HEK293 (cell line): ENCODE results near the gene PERM1.

Experiments
- CTCF ChIA-PET: fragments of 350-600 bp; formaldehyde crosslinking; extraction: SDS; loops from one replicate; lab custom pipeline; 2021; ENCODE audit warnings: antibody characterized with exemption; lab: Yijun Ruan, JAX
- POLR2A ChIA-PET: fragments of 300-600 bp; formaldehyde crosslinking; extraction: SDS; loops from one replicate; lab custom pipeline; 2020; ENCODE audit warnings: antibody characterized with exemption, inconsistent platforms; lab: Yijun Ruan, JAX
- H3K27ac ChIP-seq: fragments of 200-500 bp; sonication (Bioruptor generic); 2 replicates; pipeline ENCODE4 v1.5.1; 2014; ENCODE audit warnings: low read depth, low read length, control low read depth, inconsistent platforms; ENCODE audit errors: extremely low read depth
- H3K36me3 ChIP-seq, 2 experiments: fragments of 200-500 bp in 1 of 2; sonication (Bioruptor generic) in 1 of 2; 1 replicate in 1 of 2; 2 replicates in 1 of 2; pipeline ENCODE4 v1.5.1; 2014 to 2017; ENCODE audit warnings: inconsistent platforms in 2 of 2, low read length in 2 of 2; ENCODE audit not compliant: control insufficient read depth in 2 of 2, insufficient read depth in 1 of 2
- H3K4me1 ChIP-seq: fragments of 200-500 bp; sonication (Bioruptor generic); 2 replicates; pipeline ENCODE4 v1.5.1; 2014; ENCODE audit warnings: mild to moderate bottlenecking, low read length, inconsistent platforms; ENCODE audit not compliant: control insufficient read depth, insufficient read depth
- H3K4me3 ChIP-seq: 2 replicates; pipeline ENCODE4 v1.5.1; 2011; ENCODE audit warnings: low read depth, mild to moderate bottlenecking, control low read depth, low read length, moderate library complexity
- H3K9me3 ChIP-seq: fragments of 200-500 bp; sonication (Bioruptor generic); 2 replicates; pipeline ENCODE4 v1.5.1; 2014; ENCODE audit warnings: low read depth, low read length, inconsistent platforms; ENCODE audit not compliant: control insufficient read depth, insufficient read depth
- GLI2 ChIP-seq: fragments of 450-650 bp; formaldehyde crosslinking; IDR thresholded peaks from 2 replicates; pipeline ENCODE4; 2017; ENCODE audit warnings: missing biosample characterization, missing genetic modification characterization, low read depth, borderline replicate concordance
- KLF16 ChIP-seq: fragments of 450-650 bp; formaldehyde crosslinking; IDR thresholded peaks from 2 replicates; pipeline ENCODE4 v1.5.1; 2017; ENCODE audit warnings: missing biosample characterization, missing genetic modification characterization
- MZF1 ChIP-seq: fragments of 450-650 bp; formaldehyde crosslinking; IDR thresholded peaks from 2 replicates; pipeline ENCODE4 v1.5.1; 2017; ENCODE audit warnings: missing biosample characterization, missing genetic modification characterization, borderline replicate concordance
- SP7 ChIP-seq: fragments of 450-650 bp; formaldehyde crosslinking; IDR thresholded peaks from 2 replicates; pipeline ENCODE4 v1.5.1; 2016; ENCODE audit warnings: missing biosample characterization, missing genetic modification characterization
- WT1 ChIP-seq: fragments of 450-650 bp; formaldehyde crosslinking; IDR thresholded peaks from 2 replicates; pipeline ENCODE4 v1.5.1; 2016; ENCODE audit warnings: missing biosample characterization, missing genetic modification characterization
- YY2 ChIP-seq: fragments of 450-650 bp; formaldehyde crosslinking; IDR thresholded peaks from 2 replicates; pipeline ENCODE4 v1.5.1; 2016; ENCODE audit warnings: missing biosample characterization, missing genetic modification characterization
- ZBTB21 ChIP-seq: fragments of 450-650 bp; formaldehyde crosslinking; IDR thresholded peaks from 2 replicates; pipeline ENCODE4 v1.5.1; 2017; ENCODE audit warnings: missing biosample characterization, missing genetic modification characterization
- ZBTB26 ChIP-seq: fragments of 450-650 bp; formaldehyde crosslinking; optimal IDR thresholded peaks from 2 replicates; pipeline ENCODE3; 2016; ENCODE audit warnings: missing biosample characterization, mild to moderate bottlenecking, missing genetic modification characterization
- ZFP69B ChIP-seq: fragments of 450-650 bp; formaldehyde crosslinking; IDR thresholded peaks from 2 replicates; pipeline ENCODE4 v1.5.1; 2016; ENCODE audit warnings: missing biosample characterization, missing genetic modification characterization
- ZNF132 ChIP-seq: fragments of 450-650 bp; formaldehyde crosslinking; IDR thresholded peaks from 2 replicates; pipeline ENCODE4 v1.5.1; 2017; ENCODE audit warnings: missing biosample characterization, missing genetic modification characterization, borderline replicate concordance
- ZNF140 ChIP-seq: fragments of 450-650 bp; formaldehyde crosslinking; IDR thresholded peaks from 2 replicates; pipeline ENCODE4 v1.5.1; 2016; ENCODE audit warnings: missing biosample characterization, missing genetic modification characterization
- ZNF184 ChIP-seq: fragments of 450-650 bp; IDR thresholded peaks from 2 replicates; pipeline ENCODE4 v1.5.1; 2018; ENCODE audit warnings: missing biosample characterization, mild to moderate bottlenecking, missing genetic modification characterization
- ZNF23 ChIP-seq: fragments of 450-650 bp; formaldehyde crosslinking; IDR thresholded peaks from 2 replicates; pipeline ENCODE4 v1.5.1; 2016; ENCODE audit warnings: missing biosample characterization, missing genetic modification characterization, borderline replicate concordance
- ZNF24 ChIP-seq: fragments of 450-650 bp; formaldehyde crosslinking; IDR thresholded peaks from 2 replicates; pipeline ENCODE4 v1.5.1; 2016; ENCODE audit warnings: missing biosample characterization, missing genetic modification characterization
- ZNF302 ChIP-seq: fragments of 450-650 bp; formaldehyde crosslinking; IDR thresholded peaks from 2 replicates; pipeline ENCODE4 v1.5.1; 2016; ENCODE audit warnings: missing biosample characterization, missing genetic modification characterization, low read depth
- ZNF335 ChIP-seq: fragments of 450-650 bp; formaldehyde crosslinking; conservative IDR thresholded peaks from 2 replicates; pipeline ENCODE4 v1.5.1; 2016; ENCODE audit warnings: missing biosample characterization, missing genetic modification characterization
- ZNF341 ChIP-seq: fragments of 450-650 bp; formaldehyde crosslinking; IDR thresholded peaks from 2 replicates; pipeline ENCODE4; 2016; ENCODE audit warnings: low read depth, missing biosample characterization, missing genetic modification characterization
- ZNF350 ChIP-seq: fragments of 450-650 bp; formaldehyde crosslinking; IDR thresholded peaks from 2 replicates; pipeline ENCODE4 v1.5.0; 2017; ENCODE audit warnings: missing biosample characterization, mild to moderate bottlenecking, missing genetic modification characterization
- ZNF48 ChIP-seq: fragments of 450-650 bp; formaldehyde crosslinking; IDR thresholded peaks from 2 replicates; pipeline ENCODE4 v1.5.1; 2016; ENCODE audit warnings: missing biosample characterization, missing genetic modification characterization
- ZNF548 ChIP-seq: fragments of 450-650 bp; formaldehyde crosslinking; IDR thresholded peaks from 2 replicates; pipeline ENCODE4 v1.5.1; 2016; ENCODE audit warnings: missing biosample characterization, missing genetic modification characterization
- ZNF596 ChIP-seq: fragments of 450-650 bp; IDR thresholded peaks from 2 replicates; pipeline ENCODE4 v1.5.0; 2018; ENCODE audit warnings: missing biosample characterization, mild to moderate bottlenecking, missing genetic modification characterization, moderate library complexity
- ZNF600 ChIP-seq: fragments of 450-650 bp; formaldehyde crosslinking; IDR thresholded peaks from 2 replicates; pipeline ENCODE4 v1.5.1; 2016; ENCODE audit warnings: missing biosample characterization, missing genetic modification characterization
- ZNF610 ChIP-seq: fragments of 450-650 bp; formaldehyde crosslinking; IDR thresholded peaks from 2 replicates; pipeline ENCODE4 v1.5.1; 2016; ENCODE audit warnings: missing biosample characterization, missing genetic modification characterization, borderline replicate concordance
- ZNF624 ChIP-seq: fragments of 450-650 bp; formaldehyde crosslinking; IDR thresholded peaks from 2 replicates; pipeline ENCODE4 v1.5.1; 2017; ENCODE audit warnings: missing biosample characterization, missing genetic modification characterization
- ZNF670 ChIP-seq: fragments of 450-650 bp; formaldehyde crosslinking; IDR thresholded peaks from 2 replicates; pipeline ENCODE4 v1.5.1; 2016; ENCODE audit warnings: missing biosample characterization, missing genetic modification characterization, low read depth
- ZSCAN23 ChIP-seq: fragments of 450-650 bp; formaldehyde crosslinking; IDR thresholded peaks from 2 replicates; pipeline ENCODE4 v1.5.1; 2016; ENCODE audit warnings: missing biosample characterization, missing genetic modification characterization
- ZSCAN30 ChIP-seq: fragments of 450-650 bp; IDR thresholded peaks from 2 replicates; pipeline ENCODE4 v1.5.1; 2018; ENCODE audit warnings: missing biosample characterization, mild to moderate bottlenecking, missing genetic modification characterization, moderate library complexity
- TF ChIP-seq, protein P1 (sequence below): fragments of 450-650 bp; formaldehyde crosslinking; IDR thresholded peaks from 2 replicates; pipeline ENCODE4 v1.5.1; 2016; ENCODE audit warnings: missing biosample characterization, missing genetic modification characterization
- TF ChIP-seq, protein P2 (sequence below): fragments of 450-650 bp; formaldehyde crosslinking; IDR thresholded peaks from 2 replicates; pipeline ENCODE4 v1.5.1; 2017; ENCODE audit warnings: missing biosample characterization, missing genetic modification characterization
- TF ChIP-seq, protein P3 (sequence below): fragments of 450-650 bp; formaldehyde crosslinking; IDR thresholded peaks from 2 replicates; pipeline ENCODE4 v1.5.1; 2016; ENCODE audit warnings: missing biosample characterization, missing genetic modification characterization
- TF ChIP-seq, protein P4 (sequence below): fragments of 450-650 bp; formaldehyde crosslinking; IDR thresholded peaks from 2 replicates; pipeline ENCODE4 v1.5.1; 2016; ENCODE audit warnings: missing biosample characterization, missing genetic modification characterization, borderline replicate concordance

The PERM1 gene

GRCh38 chr1:928825-929661 lies 52.9 kb downstream of the PERM1 start:
- POLR2A ChIA-PET, result interaction anchor here (0.6 to 6.5 kb wide), 4 partner anchors 9 to 344 kb away, joined by 3 to 111 read pairs (median 8); partner anchors contain the start of gene UBE2J2
- TF ChIP-seq, protein P1, sequence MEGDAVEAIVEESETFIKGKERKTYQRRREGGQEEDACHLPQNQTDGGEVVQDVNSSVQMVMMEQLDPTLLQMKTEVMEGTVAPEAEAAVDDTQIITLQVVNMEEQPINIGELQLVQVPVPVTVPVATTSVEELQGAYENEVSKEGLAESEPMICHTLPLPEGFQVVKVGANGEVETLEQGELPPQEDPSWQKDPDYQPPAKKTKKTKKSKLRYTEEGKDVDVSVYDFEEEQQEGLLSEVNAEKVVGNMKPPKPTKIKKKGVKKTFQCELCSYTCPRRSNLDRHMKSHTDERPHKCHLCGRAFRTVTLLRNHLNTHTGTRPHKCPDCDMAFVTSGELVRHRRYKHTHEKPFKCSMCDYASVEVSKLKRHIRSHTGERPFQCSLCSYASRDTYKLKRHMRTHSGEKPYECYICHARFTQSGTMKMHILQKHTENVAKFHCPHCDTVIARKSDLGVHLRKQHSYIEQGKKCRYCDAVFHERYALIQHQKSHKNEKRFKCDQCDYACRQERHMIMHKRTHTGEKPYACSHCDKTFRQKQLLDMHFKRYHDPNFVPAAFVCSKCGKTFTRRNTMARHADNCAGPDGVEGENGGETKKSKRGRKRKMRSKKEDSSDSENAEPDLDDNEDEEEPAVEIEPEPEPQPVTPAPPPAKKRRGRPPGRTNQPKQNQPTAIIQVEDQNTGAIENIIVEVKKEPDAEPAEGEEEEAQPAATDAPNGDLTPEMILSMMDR (tag by site-specific recombination), result no peak
- TF ChIP-seq SP7 (tag by site-specific recombination) (no peak), ZNF670 (no peak), ZBTB21 (tag by site-specific recombination) (no peak), ZNF24 (tag by site-specific recombination) (no peak), ZBTB26 (tag by site-specific recombination) (no peak), GLI2 (no peak), ZNF610 (tag by site-specific recombination) (no peak), KLF16 (tag by site-specific recombination) (no peak), ZNF140 (tag by site-specific recombination) (no peak), ZFP69B (tag by site-specific recombination) (no peak), ZNF350 (tag by site-specific recombination) (no peak), MZF1 (tag by site-specific recombination) (no peak), ZNF184 (no peak), YY2 (tag by site-specific recombination) (no peak), ZSCAN23 (tag by site-specific recombination) (no peak), ZNF302 (no peak), ZNF341 (peak; percentile 17; the same call in 1 of the 2 replicates), ZNF132 (no peak), ZNF624 (no peak), ZNF23 (tag by site-specific recombination) (no peak), WT1 (tag by site-specific recombination) (no peak), ZNF548 (tag by site-specific recombination) (no peak), ZNF596 (tag by site-specific recombination) (no peak), ZSCAN30 (tag by site-specific recombination) (no peak), ZNF335 (tag by site-specific recombination) (no peak), ZNF600 (tag by site-specific recombination) (peak; percentile 62; the same call in 1 of the 2 replicates), ZNF48 (tag by site-specific recombination) (no peak)
- TF ChIP-seq, protein P2, sequence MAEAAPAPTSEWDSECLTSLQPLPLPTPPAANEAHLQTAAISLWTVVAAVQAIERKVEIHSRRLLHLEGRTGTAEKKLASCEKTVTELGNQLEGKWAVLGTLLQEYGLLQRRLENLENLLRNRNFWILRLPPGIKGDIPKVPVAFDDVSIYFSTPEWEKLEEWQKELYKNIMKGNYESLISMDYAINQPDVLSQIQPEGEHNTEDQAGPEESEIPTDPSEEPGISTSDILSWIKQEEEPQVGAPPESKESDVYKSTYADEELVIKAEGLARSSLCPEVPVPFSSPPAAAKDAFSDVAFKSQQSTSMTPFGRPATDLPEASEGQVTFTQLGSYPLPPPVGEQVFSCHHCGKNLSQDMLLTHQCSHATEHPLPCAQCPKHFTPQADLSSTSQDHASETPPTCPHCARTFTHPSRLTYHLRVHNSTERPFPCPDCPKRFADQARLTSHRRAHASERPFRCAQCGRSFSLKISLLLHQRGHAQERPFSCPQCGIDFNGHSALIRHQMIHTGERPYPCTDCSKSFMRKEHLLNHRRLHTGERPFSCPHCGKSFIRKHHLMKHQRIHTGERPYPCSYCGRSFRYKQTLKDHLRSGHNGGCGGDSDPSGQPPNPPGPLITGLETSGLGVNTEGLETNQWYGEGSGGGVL (tag by site-specific recombination), result no peak
- TF ChIP-seq, protein P3, sequence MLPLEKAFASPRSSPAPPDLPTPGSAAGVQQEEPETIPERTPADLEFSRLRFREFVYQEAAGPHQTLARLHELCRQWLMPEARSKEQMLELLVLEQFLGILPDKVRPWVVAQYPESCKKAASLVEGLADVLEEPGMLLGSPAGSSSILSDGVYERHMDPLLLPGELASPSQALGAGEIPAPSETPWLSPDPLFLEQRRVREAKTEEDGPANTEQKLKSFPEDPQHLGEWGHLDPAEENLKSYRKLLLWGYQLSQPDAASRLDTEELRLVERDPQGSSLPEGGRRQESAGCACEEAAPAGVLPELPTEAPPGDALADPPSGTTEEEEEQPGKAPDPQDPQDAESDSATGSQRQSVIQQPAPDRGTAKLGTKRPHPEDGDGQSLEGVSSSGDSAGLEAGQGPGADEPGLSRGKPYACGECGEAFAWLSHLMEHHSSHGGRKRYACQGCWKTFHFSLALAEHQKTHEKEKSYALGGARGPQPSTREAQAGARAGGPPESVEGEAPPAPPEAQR (tag by site-specific recombination), result no peak
- TF ChIP-seq, protein P4, sequence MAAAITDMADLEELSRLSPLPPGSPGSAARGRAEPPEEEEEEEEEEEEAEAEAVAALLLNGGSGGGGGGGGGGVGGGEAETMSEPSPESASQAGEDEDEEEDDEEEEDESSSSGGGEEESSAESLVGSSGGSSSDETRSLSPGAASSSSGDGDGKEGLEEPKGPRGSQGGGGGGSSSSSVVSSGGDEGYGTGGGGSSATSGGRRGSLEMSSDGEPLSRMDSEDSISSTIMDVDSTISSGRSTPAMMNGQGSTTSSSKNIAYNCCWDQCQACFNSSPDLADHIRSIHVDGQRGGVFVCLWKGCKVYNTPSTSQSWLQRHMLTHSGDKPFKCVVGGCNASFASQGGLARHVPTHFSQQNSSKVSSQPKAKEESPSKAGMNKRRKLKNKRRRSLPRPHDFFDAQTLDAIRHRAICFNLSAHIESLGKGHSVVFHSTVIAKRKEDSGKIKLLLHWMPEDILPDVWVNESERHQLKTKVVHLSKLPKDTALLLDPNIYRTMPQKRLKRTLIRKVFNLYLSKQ (tag by site-specific recombination), result no peak

More at GRCh38 chr1:928825-929661, 52.9 kb downstream of the PERM1 start:
- Histone ChIP-seq H3K36me3 (peaks cover 0 to 65% of the 10 kb centered on the region in 2 experiments; a peak in 1 of 3 replicates), H3K4me1 (peaks cover 16% of the 10 kb centered on the region), H3K9me3 (no peaks in the 10 kb centered on the region), H3K27ac (no peak overlapping the region), H3K4me3 (no peak overlapping the region)
- CTCF ChIA-PET, result interaction anchor here (0.6 to 1.5 kb wide), 6 partner anchors 9 to 660 kb away, joined by 3 to 4 read pairs (median 3); no protein-coding TSS in a partner anchor
